ENCODE data around the gene SUFU. TPM values are rescaled to one million over a fixed set of nuclear protein-coding genes. Genes with fewer than 3 reads are reported as not detected.

The SUFU gene
- total and polyA plus RNA-seq, 2 of the 13 experiments (the other 11 are each of a cell fraction or from before 2014, with no cell fraction given) = 2.9 to 5.5 TPM

- TF ChIP-seq, protein P1, sequence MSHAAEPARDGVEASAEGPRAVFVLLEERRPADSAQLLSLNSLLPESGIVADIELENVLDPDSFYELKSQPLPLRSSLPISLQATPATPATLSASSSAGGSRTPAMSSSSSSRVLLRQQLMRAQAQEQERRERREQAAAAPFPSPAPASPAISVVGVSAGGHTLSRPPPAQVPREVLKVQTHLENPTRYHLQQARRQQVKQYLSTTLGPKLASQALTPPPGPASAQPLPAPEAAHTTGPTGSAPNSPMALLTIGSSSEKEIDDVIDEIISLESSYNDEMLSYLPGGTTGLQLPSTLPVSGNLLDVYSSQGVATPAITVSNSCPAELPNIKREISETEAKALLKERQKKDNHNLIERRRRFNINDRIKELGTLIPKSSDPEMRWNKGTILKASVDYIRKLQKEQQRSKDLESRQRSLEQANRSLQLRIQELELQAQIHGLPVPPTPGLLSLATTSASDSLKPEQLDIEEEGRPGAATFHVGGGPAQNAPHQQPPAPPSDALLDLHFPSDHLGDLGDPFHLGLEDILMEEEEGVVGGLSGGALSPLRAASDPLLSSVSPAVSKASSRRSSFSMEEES (CRISPR knock-in tag; IDR thresholded peaks at IDR 0.05) = peak; percentile 65; the same call in 1 of the 2 replicates
- TF ChIP-seq, protein P2, sequence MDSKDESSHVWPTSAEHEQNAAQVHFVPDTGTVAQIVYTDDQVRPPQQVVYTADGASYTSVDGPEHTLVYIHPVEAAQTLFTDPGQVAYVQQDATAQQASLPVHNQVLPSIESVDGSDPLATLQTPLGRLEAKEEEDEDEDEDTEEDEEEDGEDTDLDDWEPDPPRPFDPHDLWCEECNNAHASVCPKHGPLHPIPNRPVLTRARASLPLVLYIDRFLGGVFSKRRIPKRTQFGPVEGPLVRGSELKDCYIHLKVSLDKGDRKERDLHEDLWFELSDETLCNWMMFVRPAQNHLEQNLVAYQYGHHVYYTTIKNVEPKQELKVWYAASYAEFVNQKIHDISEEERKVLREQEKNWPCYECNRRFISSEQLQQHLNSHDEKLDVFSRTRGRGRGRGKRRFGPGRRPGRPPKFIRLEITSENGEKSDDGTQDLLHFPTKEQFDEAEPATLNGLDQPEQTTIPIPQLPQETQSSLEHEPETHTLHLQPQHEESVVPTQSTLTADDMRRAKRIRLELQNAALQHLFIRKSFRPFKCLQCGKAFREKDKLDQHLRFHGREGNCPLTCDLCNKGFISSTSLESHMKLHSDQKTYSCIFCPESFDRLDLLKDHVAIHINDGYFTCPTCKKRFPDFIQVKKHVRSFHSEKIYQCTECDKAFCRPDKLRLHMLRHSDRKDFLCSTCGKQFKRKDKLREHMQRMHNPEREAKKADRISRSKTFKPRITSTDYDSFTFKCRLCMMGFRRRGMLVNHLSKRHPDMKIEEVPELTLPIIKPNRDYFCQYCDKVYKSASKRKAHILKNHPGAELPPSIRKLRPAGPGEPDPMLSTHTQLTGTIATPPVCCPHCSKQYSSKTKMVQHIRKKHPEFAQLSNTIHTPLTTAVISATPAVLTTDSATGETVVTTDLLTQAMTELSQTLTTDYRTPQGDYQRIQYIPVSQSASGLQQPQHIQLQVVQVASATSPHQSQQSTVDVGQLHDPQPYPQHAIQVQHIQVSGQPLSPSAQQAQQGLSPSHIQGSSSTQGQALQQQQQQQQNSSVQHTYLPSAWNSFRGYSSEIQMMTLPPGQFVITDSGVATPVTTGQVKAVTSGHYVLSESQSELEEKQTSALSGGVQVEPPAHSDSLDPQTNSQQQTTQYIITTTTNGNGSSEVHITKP (CRISPR knock-in tag; IDR thresholded peaks at IDR 0.05; ENCODE audit: low read depth) = no peak
- TF ChIP-seq HMGXB4 (CRISPR knock-in tag; IDR thresholded peaks at IDR 0.05; ENCODE audit: borderline replicate concordance in 1 of 2, low read depth in 1 of 2) = peak; percentile 91 to 98
- TF ChIP-seq ZNF703 (CRISPR knock-in tag; IDR thresholded peaks at IDR 0.05; ENCODE audit: borderline replicate concordance) = peak; percentile 48; the same call in 1 of the 2 replicates
- TF ChIP-seq, protein P3, sequence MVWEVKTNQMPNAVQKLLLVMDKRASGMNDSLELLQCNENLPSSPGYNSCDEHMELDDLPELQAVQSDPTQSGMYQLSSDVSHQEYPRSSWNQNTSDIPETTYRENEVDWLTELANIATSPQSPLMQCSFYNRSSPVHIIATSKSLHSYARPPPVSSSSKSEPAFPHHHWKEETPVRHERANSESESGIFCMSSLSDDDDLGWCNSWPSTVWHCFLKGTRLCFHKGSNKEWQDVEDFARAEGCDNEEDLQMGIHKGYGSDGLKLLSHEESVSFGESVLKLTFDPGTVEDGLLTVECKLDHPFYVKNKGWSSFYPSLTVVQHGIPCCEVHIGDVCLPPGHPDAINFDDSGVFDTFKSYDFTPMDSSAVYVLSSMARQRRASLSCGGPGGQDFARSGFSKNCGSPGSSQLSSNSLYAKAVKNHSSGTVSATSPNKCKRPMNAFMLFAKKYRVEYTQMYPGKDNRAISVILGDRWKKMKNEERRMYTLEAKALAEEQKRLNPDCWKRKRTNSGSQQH (CRISPR knock-in tag; IDR thresholded peaks at IDR 0.05; ENCODE audit: low read depth) = peak; percentile 75; the same call in 1 of the 2 replicates
- no peak; the same call in 1 of the 2 replicates for TF ChIP-seq GATAD2A (CRISPR knock-in tag; IDR thresholded peaks at IDR 0.05)
- TF ChIP-seq ATF4 (CRISPR knock-in tag; IDR thresholded peaks at IDR 0.05) = peak in 1 of 2 experiments; percentile 78; a peak in 2 of 4 replicates
- peak; percentile 58 for TF ChIP-seq CBX1 (IDR thresholded peaks at IDR 0.05; ENCODE audit: low read depth)
- TF ChIP-seq ZNF558 (CRISPR knock-in tag; IDR thresholded peaks at IDR 0.05; ENCODE audit: borderline replicate concordance) = peak; percentile 95; the same call in 1 of the 2 replicates
- no peak for TF ChIP-seq MZF1 (CRISPR knock-in tag; IDR thresholded peaks at IDR 0.05; ENCODE audit: borderline replicate concordance)
- TF ChIP-seq ZNF224 (CRISPR knock-in tag; IDR thresholded peaks at IDR 0.05) = no peak
- TF ChIP-seq CSRNP2 (CRISPR knock-in tag; conservative IDR thresholded peaks at IDR 0.05; ENCODE audit: low read depth) = no peak
- TF ChIP-seq ZNF605 (CRISPR knock-in tag; IDR thresholded peaks at IDR 0.05) = 0 out of 2 replicates have a peak, but pooled peaks have one; percentile 8
- TF ChIP-seq, protein P4, sequence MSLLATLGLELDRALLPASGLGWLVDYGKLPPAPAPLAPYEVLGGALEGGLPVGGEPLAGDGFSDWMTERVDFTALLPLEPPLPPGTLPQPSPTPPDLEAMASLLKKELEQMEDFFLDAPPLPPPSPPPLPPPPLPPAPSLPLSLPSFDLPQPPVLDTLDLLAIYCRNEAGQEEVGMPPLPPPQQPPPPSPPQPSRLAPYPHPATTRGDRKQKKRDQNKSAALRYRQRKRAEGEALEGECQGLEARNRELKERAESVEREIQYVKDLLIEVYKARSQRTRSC (CRISPR knock-in tag; IDR thresholded peaks at IDR 0.05; ENCODE audit: low read depth) = peak; percentile 84; the same call in 1 of the 2 replicates
- TF ChIP-seq ZNF747 (CRISPR knock-in tag; IDR thresholded peaks at IDR 0.05; ENCODE audit: borderline replicate concordance) = no peak
Measured at GRCh38 chr10:102644646-102645387, 141.0 kb downstream of the SUFU start (continued).

All from HepG2 (cell line).